Activated CD4-positive, alpha-beta T cell treated with anti-CD3 and anti-CD28 coated beads for 36 hours (primary cell): ENCODE results near the gene RNF213. TPM values are rescaled to one million over a fixed set of nuclear protein-coding genes. Genes with fewer than 3 reads are reported as not detected.

Experiments
- ATAC-seq: fragments of 200-7000 bp; cut with Tn5 transposase; one replicate; pipeline ENCODE4 v1.10.0; 2021; ENCODE audit warnings: mild to moderate bottlenecking, moderate library complexity
- CTCF ChIA-PET: fragments of 350-600 bp; sonication (Branson Sonifier 250); formaldehyde crosslinking; loops from one replicate; lab custom pipeline; 2021; ENCODE audit warnings: antibody characterized with exemption; lab: Charles Lee
- POLR2A ChIA-PET: fragments of 350-600 bp; sonication (Branson Sonifier 250); formaldehyde crosslinking; loops from one replicate; lab custom pipeline; 2021; ENCODE audit warnings: antibody characterized with exemption, inconsistent platforms; lab: Charles Lee
- DNase-seq: peaks from one replicate; pipeline ENCODE4 v3.0.0-alpha.2; 2020
- H3K27ac Mint-ChIP-seq: one replicate; pipeline ENCODE4 v1.8.0; 2021; ENCODE audit warnings: mixed read lengths
- H3K27me3 Mint-ChIP-seq: one replicate; pipeline ENCODE4 v1.8.0; 2021; ENCODE audit warnings: mixed read lengths
- H3K36me3 Mint-ChIP-seq: one replicate; pipeline ENCODE4 v1.8.0; 2021; ENCODE audit warnings: low read depth, mixed read lengths
- H3K4me1 Mint-ChIP-seq: one replicate; pipeline ENCODE4 v1.8.0; 2021; ENCODE audit warnings: mixed read lengths
- H3K4me3 Mint-ChIP-seq: one replicate; pipeline ENCODE4 v1.8.0; 2021; ENCODE audit warnings: mild to moderate bottlenecking, moderate library complexity, mixed read lengths
- H3K9me3 Mint-ChIP-seq: one replicate; pipeline ENCODE4 v1.8.0; 2021; ENCODE audit warnings: low read depth, mixed read lengths
- intact Hi-C, 2 experiments: fragments of 100-400 bp; cut with DNase I in 1 of 2; cut with micrococcal nuclease in 1 of 2; formaldehyde crosslinking; loops; one replicate each; pipeline versions ENCODE4 v1.14.2 to v1.15.1; 2022 to 2024; cut with DNase I, micrococcal nuclease
- total RNA-seq, 2 experiments: library from RNA; stranded (reverse); gene quantifications; one replicate each; pipeline ENCODE4 v1.2.3, GENCODE V29; 2021

RNF213 gene
- total RNA-seq, 2 experiments from 2014 or later = 334 to 366 TPM

DNA sequence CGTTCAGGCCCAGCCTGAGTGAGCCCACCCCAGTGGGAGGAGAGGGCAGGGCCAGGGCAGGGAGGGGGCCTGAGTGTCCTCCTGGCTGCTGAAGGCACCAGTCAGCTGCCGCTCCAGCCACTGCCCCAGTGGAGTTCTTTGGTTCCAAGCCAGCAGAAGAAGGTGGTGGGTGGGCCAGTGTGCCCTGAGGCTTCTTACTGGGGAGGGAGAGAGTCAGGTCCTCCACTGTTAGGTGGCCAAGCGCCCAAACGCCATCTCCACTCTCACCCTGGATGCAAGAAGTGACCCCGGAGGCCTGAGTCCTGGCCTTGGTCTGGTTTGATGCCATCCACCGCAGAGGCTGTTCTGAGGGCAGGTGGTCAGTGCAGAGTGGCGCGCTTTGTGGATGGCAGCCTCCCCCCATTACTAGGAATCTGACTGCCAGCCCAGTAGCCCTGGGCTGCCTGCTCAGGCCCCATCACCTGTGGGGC, 2.2 kb downstream of the RNF213 start:
- CTCF ChIA-PET = interaction anchor here (0.7 to 1.6 kb wide), 2 partner anchors 10 to 256 kb away, joined by 3 to 4 read pairs; no protein-coding TSS in a partner anchor
- H3K36me3 Mint-ChIP-seq = peaks cover 37% of the 10 kb centered on the region
- intact Hi-C loops = loop anchor here (1.0 to 10.0 kb wide), 8 partner anchors 44 to 832 kb away; partner anchors contain the start of genes CBX4 (in 1 of the 2), CHMP6 (in 1 of the 2), EIF4A3 (in 1 of the 2) and ENDOV (in 1 of the 2)

DNA sequence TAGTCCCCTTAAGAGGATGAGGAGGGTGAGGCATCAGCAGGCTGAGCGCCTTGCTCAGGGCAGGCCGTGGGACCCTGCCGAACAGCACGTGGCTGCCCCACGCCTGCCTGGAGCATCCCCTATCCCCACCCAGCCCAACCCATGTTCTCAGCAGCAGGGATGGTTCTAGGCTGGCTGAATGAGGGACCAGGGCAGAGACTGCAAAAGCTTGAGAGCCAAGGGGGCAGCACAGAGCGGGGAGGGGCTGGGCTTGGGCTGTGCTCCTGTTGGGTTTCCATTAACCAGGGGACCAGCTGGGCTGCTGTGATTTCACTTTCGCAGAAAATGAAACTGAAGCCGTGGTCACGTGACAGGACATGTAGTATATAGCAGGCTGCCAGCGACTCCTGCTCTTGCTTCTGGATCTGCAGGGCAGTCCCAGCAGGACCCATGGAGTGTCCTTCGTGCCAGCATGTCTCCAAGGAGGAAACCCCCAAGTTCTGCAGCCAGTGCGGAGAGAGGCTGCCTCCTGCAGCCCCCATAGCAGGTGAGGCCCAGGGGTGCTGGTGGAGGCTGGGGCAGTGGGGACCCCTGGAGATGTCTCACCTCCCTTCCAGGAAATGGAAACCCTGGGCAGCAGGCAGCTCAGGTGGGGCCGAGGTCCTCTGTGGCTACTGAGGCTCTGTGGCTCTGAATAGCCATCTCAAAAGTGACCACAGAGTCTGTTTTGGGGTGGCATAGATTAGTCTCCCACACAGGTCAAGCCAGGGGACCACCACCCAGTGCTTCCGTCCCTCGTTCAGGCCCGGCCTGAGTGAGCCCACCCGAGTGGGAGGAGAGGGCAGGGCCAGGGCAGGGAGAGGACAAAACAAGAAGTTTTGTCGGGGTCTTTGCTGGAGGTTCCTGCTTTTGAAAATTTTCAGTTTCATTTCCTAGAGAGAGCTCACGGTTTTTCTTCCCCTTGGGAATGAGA, 2.9 kb downstream of the RNF213 start:
- peaks cover 55% of the 10 kb centered on the region for H3K4me1 Mint-ChIP-seq
- H3K36me3 Mint-ChIP-seq = peaks cover 40% of the 10 kb centered on the region
- no peaks in the 10 kb centered on the region for H3K27me3 Mint-ChIP-seq
- peak overlapping the region; percentile 91 for H3K27ac Mint-ChIP-seq
- ATAC-seq (peak; percentile 37), DNase-seq (peak; percentile 94)
- CTCF ChIA-PET = interaction anchor here (0.6 kb wide), 1 partner anchor 477 kb away, joined by 4 read pairs; no protein-coding TSS in a partner anchor
- peak overlapping the region; percentile 98 for H3K4me3 Mint-ChIP-seq
- POLR2A ChIA-PET = interaction anchor here (0.6 kb wide), 2 partner anchors 32 to 53 kb away, joined by 3 to 7 read pairs; no protein-coding TSS in a partner anchor
- intact Hi-C loops = loop anchor here (1.0 to 10.0 kb wide), 8 partner anchors 45 to 831 kb away; partner anchors contain the start of genes CBX4 (in 1 of the 2), CHMP6 (in 1 of the 2), EIF4A3 (in 1 of the 2) and ENDOV (in 1 of the 2)
- H3K9me3 Mint-ChIP-seq = no peaks in the 10 kb centered on the region

More for the DNA sequence above, 2.2 kb downstream of the RNF213 start:
- H3K9me3 Mint-ChIP-seq = no peaks in the 10 kb centered on the region
- no peaks in the 10 kb centered on the region for H3K27me3 Mint-ChIP-seq
- ATAC-seq (no peak), DNase-seq (no peak)
- POLR2A ChIA-PET = interaction anchor here (0.6 to 1.1 kb wide), 2 partner anchors 43 to 52 kb away, joined by 3 to 4 read pairs; partner anchors contain the start of genes SGSH and SLC26A11
- H3K4me3 Mint-ChIP-seq = peak overlapping the region; percentile 98
- peaks cover 59% of the 10 kb centered on the region for H3K4me1 Mint-ChIP-seq
- peak overlapping the region; percentile 91 for H3K27ac Mint-ChIP-seq

DNA sequence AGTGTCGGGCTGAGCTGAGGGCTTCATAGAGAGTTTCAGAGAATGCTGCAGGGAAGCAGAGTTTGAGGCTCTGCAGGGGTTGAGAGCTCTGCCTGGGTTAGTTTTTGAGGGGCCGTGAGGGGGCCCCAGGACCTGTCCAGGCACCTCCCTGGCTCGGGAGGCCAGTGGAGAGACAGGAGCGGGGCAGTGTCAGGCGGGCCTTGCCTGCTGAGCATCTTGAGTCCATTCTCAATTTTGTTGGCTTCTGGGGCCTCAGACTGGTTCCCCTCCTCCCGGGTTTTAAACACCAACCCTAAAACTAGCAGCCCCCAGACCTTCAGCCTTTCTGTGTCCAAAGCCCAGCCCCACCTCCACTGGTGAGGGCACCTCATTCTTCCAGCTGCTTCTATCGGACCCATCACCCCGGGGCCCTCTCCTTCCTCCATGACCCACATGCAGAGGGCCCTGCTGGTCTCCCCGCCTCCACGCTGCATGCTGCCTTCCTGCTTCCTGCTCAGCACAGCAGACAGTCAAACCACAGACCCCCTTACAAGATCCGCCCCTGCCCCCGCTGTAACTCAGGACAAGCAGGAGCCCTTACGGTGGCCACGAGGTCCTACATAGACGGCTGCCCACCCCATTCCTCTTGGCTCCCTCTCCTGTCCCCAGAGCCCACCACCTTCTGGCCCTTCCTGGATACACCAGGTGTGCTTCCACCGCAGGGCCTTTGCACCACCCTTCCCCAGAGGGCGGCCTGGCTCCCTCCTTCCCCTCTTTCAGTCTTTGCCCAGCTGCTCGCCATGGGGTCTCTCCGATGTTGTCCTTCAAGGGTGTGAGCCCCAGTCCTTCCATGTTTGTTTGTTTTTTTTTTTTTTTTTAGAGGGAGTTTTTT, 3.8 kb downstream of the RNF213 start:
- DNase-seq (peak; percentile 74), ATAC-seq (no peak)
- intact Hi-C loops = loop anchor here in 1 of 2 experiments (1.0 to 10.0 kb wide), 5 partner anchors 10 to 830 kb away; partner anchors contain the start of genes CBX4 and CHMP6
- ChIA-PET POLR2A (interaction anchor here (0.6 kb wide), 2 partner anchors 31 to 258 kb away, joined by 3 to 7 read pairs; no protein-coding TSS in a partner anchor), CTCF (interaction anchor here (0.6 to 2.4 kb wide), 2 partner anchors 164 to 478 kb away, joined by 4 to 6 read pairs; partner anchors contain the start of gene GAA)
- H3K4me3 Mint-ChIP-seq = peak overlapping the region; percentile 98
- peaks cover 40% of the 10 kb centered on the region for H3K36me3 Mint-ChIP-seq
- peak overlapping the region; percentile 91 for H3K27ac Mint-ChIP-seq
- peaks cover 46% of the 10 kb centered on the region for H3K4me1 Mint-ChIP-seq
- no peaks in the 10 kb centered on the region for H3K9me3 Mint-ChIP-seq
- no peaks in the 10 kb centered on the region for H3K27me3 Mint-ChIP-seq

DNA sequence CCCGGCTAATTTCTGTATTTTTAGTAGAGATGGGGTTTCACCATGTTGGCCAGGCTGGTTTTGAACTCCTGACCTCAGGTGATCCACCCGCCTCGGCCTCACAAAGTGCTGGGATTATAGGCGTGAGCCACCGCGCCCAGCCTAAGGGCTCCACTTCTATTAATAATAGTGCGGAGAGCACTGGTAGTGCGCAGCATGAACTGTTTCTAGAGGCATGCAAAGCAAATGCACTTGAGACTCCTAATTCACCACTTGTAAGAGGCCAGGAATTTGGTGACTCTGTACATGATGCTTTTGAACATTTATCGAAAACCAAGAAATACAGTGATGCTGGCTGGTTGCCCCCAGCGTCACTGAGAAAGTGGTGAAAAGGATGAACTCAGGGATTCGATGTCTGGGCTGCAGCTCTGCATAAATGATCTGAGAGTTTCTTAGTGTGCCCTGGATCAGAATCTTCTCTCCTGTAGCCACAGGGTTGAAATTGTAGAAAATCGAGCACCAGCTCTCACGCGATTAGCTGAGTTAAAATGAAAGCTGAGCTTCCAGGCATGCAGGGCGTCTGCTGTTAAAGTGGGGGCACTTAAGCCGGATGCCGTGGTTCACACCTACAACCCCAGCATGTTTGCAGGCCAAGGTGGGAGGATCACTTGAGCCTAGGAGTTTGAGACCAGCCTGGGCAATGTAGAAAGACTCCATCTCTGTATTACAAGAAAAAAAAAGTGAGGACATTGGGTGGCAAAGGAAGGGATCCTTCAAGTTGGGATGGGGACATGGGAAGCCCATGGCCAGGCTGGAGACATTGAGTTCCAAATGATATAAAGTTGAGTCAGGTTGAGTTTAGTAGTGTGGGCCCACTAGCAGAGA, 4.8 kb downstream of the RNF213 start:
- H3K27ac Mint-ChIP-seq = peak overlapping the region; percentile 91
- H3K4me3 Mint-ChIP-seq = peak overlapping the region; percentile 98
- DNase-seq = peak; percentile 78
- no peaks in the 10 kb centered on the region for H3K9me3 Mint-ChIP-seq
- ChIA-PET CTCF (interaction anchor here (2.4 kb wide), 1 partner anchor 165 kb away, joined by 6 read pairs; the partner anchor contains the start of gene GAA), POLR2A (interaction anchor here (0.5 to 0.7 kb wide), 3 partner anchors 18 to 259 kb away, joined by 3 to 4 read pairs (median 3); no protein-coding TSS in a partner anchor)
- peaks cover 40% of the 10 kb centered on the region for H3K36me3 Mint-ChIP-seq
- no peaks in the 10 kb centered on the region for H3K27me3 Mint-ChIP-seq
- ATAC-seq = peak; percentile 17
- intact Hi-C loops = loop anchor here in 1 of 2 experiments (1.0 to 10.0 kb wide), 2 partner anchors 11 to 829 kb away; no protein-coding TSS in a partner anchor
- H3K4me1 Mint-ChIP-seq = peaks cover 47% of the 10 kb centered on the region

DNA sequence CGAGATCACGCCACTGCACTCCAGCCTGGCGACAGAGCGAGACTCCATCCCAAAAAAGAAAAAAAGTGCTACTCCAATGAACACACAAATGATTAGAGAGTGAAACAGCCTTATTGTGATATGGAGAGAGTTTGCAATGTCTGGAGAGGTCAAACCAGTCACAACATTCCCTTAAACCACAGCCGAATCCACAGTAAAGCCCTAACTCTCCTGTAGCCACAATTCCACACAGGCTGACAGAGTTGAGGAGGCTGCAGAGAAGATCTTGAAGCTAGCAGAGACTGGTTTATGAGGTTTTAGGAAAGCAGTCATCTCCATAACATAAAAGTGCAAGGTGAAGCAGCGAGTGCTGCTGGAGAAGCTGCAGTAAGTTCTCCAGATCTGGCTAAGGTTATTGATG, 6.7 kb downstream of the RNF213 start:
- H3K9me3 Mint-ChIP-seq = no peaks in the 10 kb centered on the region
- peaks cover 47% of the 10 kb centered on the region for H3K4me1 Mint-ChIP-seq
- peak overlapping the region; percentile 23 for H3K27ac Mint-ChIP-seq
- H3K36me3 Mint-ChIP-seq = peaks cover 45% of the 10 kb centered on the region
- intact Hi-C loops = loop anchor here in 1 of 2 experiments (10.0 kb wide), 1 partner anchor 827 kb away; no protein-coding TSS in a partner anchor
- no peak overlapping the region for H3K4me3 Mint-ChIP-seq
- ChIA-PET POLR2A (no interaction called here), CTCF (no interaction called here)
- no peak for DNase-seq
- no peak for ATAC-seq
- no peaks in the 10 kb centered on the region for H3K27me3 Mint-ChIP-seq

DNA sequence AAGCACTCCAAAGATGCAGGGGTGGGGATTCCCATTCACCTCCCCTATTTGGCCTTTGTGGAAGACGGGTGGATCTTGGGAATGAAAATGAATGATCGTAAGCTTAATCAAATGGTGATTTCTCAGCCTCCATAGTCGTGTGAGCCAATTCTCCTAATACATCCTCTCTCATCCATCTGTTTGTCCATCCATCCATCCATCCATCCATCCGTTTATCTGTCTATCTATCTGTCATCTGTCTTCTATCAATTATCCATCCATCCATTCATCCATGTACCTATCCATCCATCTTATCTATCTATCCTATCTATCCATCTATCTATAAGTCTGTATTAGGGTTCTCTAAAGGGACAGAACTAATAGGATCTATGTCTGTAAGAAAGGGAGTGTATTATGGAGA, 7.8 kb downstream of the RNF213 start:
- Mint-ChIP-seq H3K4me1 (peaks cover 46% of the 10 kb centered on the region), H3K36me3 (peaks cover 52% of the 10 kb centered on the region), H3K27me3 (no peaks in the 10 kb centered on the region), H3K27ac (no peak overlapping the region), H3K4me3 (no peak overlapping the region), H3K9me3 (no peaks in the 10 kb centered on the region)
- no peak for DNase-seq
- ChIA-PET POLR2A (no interaction called here), CTCF (no interaction called here)
- intact Hi-C loops = loop anchor here in 1 of 2 experiments (10.0 kb wide), 1 partner anchor 826 kb away; no protein-coding TSS in a partner anchor
- ATAC-seq = no peak

DNA sequence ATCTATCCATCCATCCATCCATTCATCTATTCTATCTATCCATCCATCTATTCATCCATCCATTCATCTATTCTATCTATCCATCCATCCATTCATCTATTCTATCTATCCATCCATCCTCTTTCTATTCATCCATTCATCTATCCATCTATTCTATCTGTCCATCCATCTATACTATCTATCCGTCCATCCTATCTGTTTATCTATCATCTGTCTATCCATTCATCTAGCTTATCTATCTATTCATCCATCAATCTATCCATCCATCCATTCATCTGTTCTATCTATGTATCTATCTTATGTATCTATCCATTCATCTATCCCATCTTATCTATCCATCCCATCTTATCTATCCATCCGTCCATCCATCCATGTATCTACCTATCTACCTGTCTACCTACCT, 8.8 kb downstream of the RNF213 start:
- no peaks in the 10 kb centered on the region for H3K9me3 Mint-ChIP-seq
- DNase-seq = no peak
- H3K4me1 Mint-ChIP-seq = peaks cover 54% of the 10 kb centered on the region
- H3K4me3 Mint-ChIP-seq = no peak overlapping the region
- intact Hi-C loops = loop anchor here in 1 of 2 experiments (10.0 kb wide), 1 partner anchor 825 kb away; no protein-coding TSS in a partner anchor
- no peak overlapping the region for H3K27ac Mint-ChIP-seq
- POLR2A ChIA-PET = no interaction called here
- ATAC-seq = no peak
- H3K36me3 Mint-ChIP-seq = peaks cover 51% of the 10 kb centered on the region
- CTCF ChIA-PET = no interaction called here
- no peaks in the 10 kb centered on the region for H3K27me3 Mint-ChIP-seq

DNA sequence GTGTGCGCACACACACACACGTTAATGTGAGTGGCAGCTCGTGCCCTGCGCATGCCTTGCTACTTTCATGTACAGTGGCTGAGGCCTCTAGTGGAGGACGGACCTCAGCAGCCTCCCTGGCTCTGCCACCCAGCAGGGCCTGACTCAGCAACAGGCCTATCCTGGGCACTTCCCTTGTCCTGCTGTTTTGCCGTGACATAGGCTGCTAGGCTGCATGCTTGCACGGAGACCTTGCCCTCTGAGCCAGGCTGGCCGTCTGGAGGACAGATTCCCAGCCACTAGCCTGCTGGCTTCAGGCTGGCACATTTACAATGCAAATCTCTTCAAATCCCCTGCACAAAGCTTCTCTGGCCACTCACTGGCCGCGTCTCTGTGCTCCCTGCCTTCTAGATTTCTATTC, 9.5 kb downstream of the RNF213 start:
- peaks cover 47% of the 10 kb centered on the region for H3K36me3 Mint-ChIP-seq
- H3K4me3 Mint-ChIP-seq = no peak overlapping the region
- peak overlapping the region; percentile 14 for H3K27ac Mint-ChIP-seq
- H3K4me1 Mint-ChIP-seq = peaks cover 56% of the 10 kb centered on the region
- no peaks in the 10 kb centered on the region for H3K27me3 Mint-ChIP-seq
- ChIA-PET CTCF (interaction anchor here (0.5 to 1.1 kb wide), 2 partner anchors 92 to 186 kb away, joined by 3 read pairs; no protein-coding TSS in a partner anchor), POLR2A (no interaction called here)
- intact Hi-C loops = no loop called here
- ATAC-seq (no peak), DNase-seq (no peak)
- no peaks in the 10 kb centered on the region for H3K9me3 Mint-ChIP-seq

DNA sequence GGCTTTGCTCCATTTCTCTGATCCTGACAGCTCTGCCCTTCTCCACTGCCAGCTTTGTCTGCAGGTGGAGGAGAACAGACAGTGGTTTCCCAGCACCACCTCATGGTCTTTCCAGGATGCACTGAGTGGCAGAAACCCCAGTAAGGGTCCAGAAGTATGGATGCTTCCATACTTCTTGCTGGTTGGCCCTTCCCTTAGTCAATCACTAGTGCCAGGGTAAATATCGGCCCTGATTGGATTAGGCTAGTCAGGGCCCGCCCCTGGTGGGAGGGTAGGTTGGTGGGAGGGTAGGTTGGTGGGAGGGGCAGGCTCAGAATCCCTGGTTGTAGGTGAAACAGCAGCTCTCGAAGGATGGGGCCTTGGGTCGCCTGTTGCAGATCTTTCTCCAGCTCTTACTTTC, 10.2 kb downstream of the RNF213 start:
- POLR2A ChIA-PET = no interaction called here

More for the DNA sequence above, 10.2 kb downstream of the RNF213 start:
- Mint-ChIP-seq H3K27ac (peak overlapping the region; percentile 79), H3K36me3 (peaks cover 44% of the 10 kb centered on the region), H3K4me1 (peaks cover 52% of the 10 kb centered on the region), H3K4me3 (peak overlapping the region; percentile 1), H3K27me3 (no peaks in the 10 kb centered on the region), H3K9me3 (no peaks in the 10 kb centered on the region)
- intact Hi-C loops = no loop called here
- DNase-seq (peak; percentile 72), ATAC-seq (peak; percentile 80)
- CTCF ChIA-PET = interaction anchor here (1.1 kb wide), 1 partner anchor 91 kb away, joined by 3 read pairs; no protein-coding TSS in a partner anchor
